Neural cell (in vitro differentiated cells): ENCODE measurements around the gene TOGARAM1. TPM values are rescaled to one million over a fixed set of nuclear protein-coding genes. Genes with fewer than 3 reads are reported as not detected.

ENCODE experiments used
- H2AFZ ChIP-seq: fragments of 200-600, 300-800 bp; sonication (generic), shearing (Covaris generic); 2 replicates; pipeline ENCODE4 v1.6.0; 2014; ENCODE audit warnings: low read depth, mild to moderate bottlenecking, antibody characterized with exemption, low read length, moderate library complexity
- H3F3A ChIP-seq: fragments of 200-600 bp; shearing (Covaris generic); 2 replicates; pipeline ENCODE4 v1.6.1; 2016; ENCODE audit warnings: mild to moderate bottlenecking, moderate library complexity, mixed read lengths, antibody characterized with exemption, low read length; ENCODE audit not compliant: insufficient read depth, poor library complexity, severe bottlenecking
- H3K27ac ChIP-seq: fragments of 200-600, 300-800 bp; sonication (generic), shearing (Covaris generic); 2 replicates; pipeline ENCODE4 v1.5.1; 2014; ENCODE audit warnings: mild to moderate bottlenecking, low read length, moderate library complexity
- H3K27me3 ChIP-seq: fragments of 300-800, 200-600 bp; sonication (generic), shearing (Covaris generic); 2 replicates; pipeline ENCODE4 v1.6.0; 2014; ENCODE audit warnings: mild to moderate bottlenecking, low read depth, low read length, moderate library complexity; ENCODE audit not compliant: insufficient read depth
- H3K36me3 ChIP-seq: fragments of 300-800, 200-600 bp; sonication (generic), shearing (Covaris generic); 2 replicates; pipeline ENCODE4 v1.5.1; 2014; ENCODE audit warnings: mild to moderate bottlenecking, antibody characterized with exemption, low read length, moderate library complexity; ENCODE audit not compliant: insufficient read depth
- H3K4me2 ChIP-seq: fragments of 300-800, 200-600 bp; sonication (generic), shearing (Covaris generic); 2 replicates; pipeline ENCODE4 v1.6.0; 2014; ENCODE audit warnings: mild to moderate bottlenecking, low read length
- H3K4me3 ChIP-seq: fragments of 300-800, 200-600 bp; sonication (generic), shearing (Covaris generic); 2 replicates; pipeline ENCODE4 v1.5.1; 2014; ENCODE audit warnings: mild to moderate bottlenecking, low read length, moderate library complexity
- H3K79me2 ChIP-seq: fragments of 200-600 bp; shearing (Covaris generic); replicated peaks from 2 replicates; pipeline ENCODE4 v1.6.0; 2014; ENCODE audit warnings: mild to moderate bottlenecking, low read length, moderate library complexity; ENCODE audit not compliant: insufficient read depth
- H3K9ac ChIP-seq: fragments of 300-800, 200-600 bp; sonication (generic), shearing (Covaris generic); 2 replicates; pipeline ENCODE4 v1.6.1; 2016; ENCODE audit warnings: mild to moderate bottlenecking, low read length, mixed read lengths
- H3K9me2 ChIP-seq: fragments of 200-600 bp; shearing (Covaris generic); 2 replicates; pipeline ENCODE4 v1.6.1; 2016; ENCODE audit warnings: mild to moderate bottlenecking, low read length, mixed read lengths; ENCODE audit not compliant: insufficient read depth
- H3K9me3 ChIP-seq: fragments of 200-600, 300-800 bp; sonication (generic), shearing (Covaris generic); 2 replicates; pipeline ENCODE4 v1.6.1; 2016; ENCODE audit warnings: mild to moderate bottlenecking, mixed run types, low read length, moderate library complexity, mixed read lengths
- H4K20me1 ChIP-seq: fragments of 200-600 bp; shearing (Covaris generic); 2 replicates; pipeline ENCODE4 v1.6.1; 2016; ENCODE audit warnings: mild to moderate bottlenecking, mixed run types; ENCODE audit not compliant: insufficient read depth
- EP300 ChIP-seq: fragments of 450-650 bp; conservative IDR thresholded peaks from 2 replicates; pipeline ENCODE4 v1.6.1; 2014; ENCODE audit warnings: antibody characterized with exemption, mild to moderate bottlenecking, moderate library complexity; ENCODE audit not compliant: poor library complexity, severe bottlenecking
- EZH2 ChIP-seq: fragments of 200-600, 300-800 bp; shearing (Covaris generic), sonication (generic); IDR thresholded peaks from 2 replicates; pipeline ENCODE4 v1.6.1; 2014; ENCODE audit warnings: antibody characterized with exemption, low read length, borderline replicate concordance, mild to moderate bottlenecking; ENCODE audit not compliant: insufficient read depth, poor library complexity, severe bottlenecking
- MXI1 ChIP-seq: fragments of 450-650 bp; conservative IDR thresholded peaks from 2 replicates; pipeline ENCODE4 v1.6.1; 2014; ENCODE audit warnings: antibody characterized with exemption, mild to moderate bottlenecking; ENCODE audit not compliant: poor library complexity, severe bottlenecking
- POLR2AphosphoS5 ChIP-seq: IDR thresholded peaks from 2 replicates; pipeline ENCODE4 v1.6.1; 2012
- RAD21 ChIP-seq: fragments of 450-650 bp; conservative IDR thresholded peaks from 2 replicates; pipeline ENCODE4 v1.6.1; 2014; ENCODE audit warnings: antibody characterized with exemption, mild to moderate bottlenecking, moderate library complexity
- REST ChIP-seq: IDR thresholded peaks from 2 replicates; pipeline ENCODE4 v1.6.1; 2012; ENCODE audit warnings: borderline replicate concordance
- SMC3 ChIP-seq: fragments of 450-650 bp; conservative IDR thresholded peaks from 2 replicates; pipeline ENCODE4 v1.6.1; 2014; ENCODE audit warnings: antibody characterized with exemption, mild to moderate bottlenecking, moderate library complexity; ENCODE audit not compliant: poor library complexity
- TAF1 ChIP-seq: IDR thresholded peaks from 2 replicates; pipeline ENCODE4 v1.6.1; 2012; ENCODE audit warnings: low read depth
- polyA plus RNA-seq: library from polyadenylated mRNA; depleted of rRNA; stranded (reverse); fragments of >200 nt; gene quantifications from 2 replicates; pipeline ENCODE4 v1.2.3, GENCODE V29; 2014
- TF ChIP-seq, protein P1 (sequence below): fragments of 450-650 bp; IDR thresholded peaks from 2 replicates; pipeline ENCODE4 v1.5.1; 2014; ENCODE audit warnings: antibody characterized with exemption, mild to moderate bottlenecking, moderate library complexity; ENCODE audit not compliant: poor library complexity, severe bottlenecking

The TOGARAM1 gene
- polyA plus RNA-seq, 1 donor from 2014 or later, result 23.8 TPM

- Histone ChIP-seq H3K9me3 (no peaks in the 10 kb centered on the region), H4K20me1 (no peaks in the 10 kb centered on the region), H2AFZ (peak within 1 kb of the TSS; percentile 94), H3F3A (no peaks in the 10 kb centered on the region), H3K9ac (peak within 1 kb of the TSS; percentile 88), H3K36me3 (no peaks in the 10 kb centered on the region), H3K79me2 (peaks cover 49% of the 10 kb centered on the region), H3K9me2 (no peaks in the 10 kb centered on the region), H3K4me3 (peak within 1 kb of the TSS; percentile 96), H3K27me3 (no peaks in the 10 kb centered on the region), H3K27ac (peak within 1 kb of the TSS; percentile 83), H3K4me2 (peak within 1 kb of the TSS; percentile 92)
- TF ChIP-seq RAD21 (no peak), MXI1 (peak; percentile 78), REST (peak; percentile 51), TAF1 (peak; percentile 62), EP300 (peak; percentile 32), EZH2 (no peak), POLR2AphosphoS5 (peak; percentile 98), SMC3 (peak; percentile 50)
- TF ChIP-seq, protein P1, sequence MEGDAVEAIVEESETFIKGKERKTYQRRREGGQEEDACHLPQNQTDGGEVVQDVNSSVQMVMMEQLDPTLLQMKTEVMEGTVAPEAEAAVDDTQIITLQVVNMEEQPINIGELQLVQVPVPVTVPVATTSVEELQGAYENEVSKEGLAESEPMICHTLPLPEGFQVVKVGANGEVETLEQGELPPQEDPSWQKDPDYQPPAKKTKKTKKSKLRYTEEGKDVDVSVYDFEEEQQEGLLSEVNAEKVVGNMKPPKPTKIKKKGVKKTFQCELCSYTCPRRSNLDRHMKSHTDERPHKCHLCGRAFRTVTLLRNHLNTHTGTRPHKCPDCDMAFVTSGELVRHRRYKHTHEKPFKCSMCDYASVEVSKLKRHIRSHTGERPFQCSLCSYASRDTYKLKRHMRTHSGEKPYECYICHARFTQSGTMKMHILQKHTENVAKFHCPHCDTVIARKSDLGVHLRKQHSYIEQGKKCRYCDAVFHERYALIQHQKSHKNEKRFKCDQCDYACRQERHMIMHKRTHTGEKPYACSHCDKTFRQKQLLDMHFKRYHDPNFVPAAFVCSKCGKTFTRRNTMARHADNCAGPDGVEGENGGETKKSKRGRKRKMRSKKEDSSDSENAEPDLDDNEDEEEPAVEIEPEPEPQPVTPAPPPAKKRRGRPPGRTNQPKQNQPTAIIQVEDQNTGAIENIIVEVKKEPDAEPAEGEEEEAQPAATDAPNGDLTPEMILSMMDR, result no peak
These were observed 122.2 kb downstream of the TOGARAM1 start, which contains the start of gene PRPF39 for GRCh38 chr14:45083976-45084722. Gene PRPF39, plus strand, starts transcription at chr14:45084116. Its CDS starts 11,124 bp downstream, at chr14:45095240.

GRCh38 chr14:45084946-45085346, 123.0 kb downstream of the TOGARAM1 start:
- no peaks in the 10 kb centered on the region for H4K20me1 ChIP-seq
- H3K9me3 ChIP-seq, result no peaks in the 10 kb centered on the region
- H3K27ac ChIP-seq, result no peak overlapping the region
- H3K27me3 ChIP-seq, result no peaks in the 10 kb centered on the region
- TF ChIP-seq, protein P1, result no peak
- TF ChIP-seq EP300, result no peak
- H3F3A ChIP-seq, result no peaks in the 10 kb centered on the region
- peaks cover 57% of the 10 kb centered on the region for H3K79me2 ChIP-seq
- H3K4me3 ChIP-seq, result peak overlapping the region; percentile 96
- no peaks in the 10 kb centered on the region for H3K9me2 ChIP-seq
- no peak overlapping the region for H2AFZ ChIP-seq
- peak overlapping the region; percentile 88 for H3K9ac ChIP-seq
- H3K4me2 ChIP-seq, result peak overlapping the region; percentile 87
- no peaks in the 10 kb centered on the region for H3K36me3 ChIP-seq
